ENCODE results near the gene KIAA1755. TPM values are rescaled to one million over a fixed set of nuclear protein-coding genes. Genes with fewer than 3 reads are reported as not detected.

KIAA1755 gene
- total RNA-seq, 1 experiment from 2014 or later, result 0.17 TPM

DNA sequence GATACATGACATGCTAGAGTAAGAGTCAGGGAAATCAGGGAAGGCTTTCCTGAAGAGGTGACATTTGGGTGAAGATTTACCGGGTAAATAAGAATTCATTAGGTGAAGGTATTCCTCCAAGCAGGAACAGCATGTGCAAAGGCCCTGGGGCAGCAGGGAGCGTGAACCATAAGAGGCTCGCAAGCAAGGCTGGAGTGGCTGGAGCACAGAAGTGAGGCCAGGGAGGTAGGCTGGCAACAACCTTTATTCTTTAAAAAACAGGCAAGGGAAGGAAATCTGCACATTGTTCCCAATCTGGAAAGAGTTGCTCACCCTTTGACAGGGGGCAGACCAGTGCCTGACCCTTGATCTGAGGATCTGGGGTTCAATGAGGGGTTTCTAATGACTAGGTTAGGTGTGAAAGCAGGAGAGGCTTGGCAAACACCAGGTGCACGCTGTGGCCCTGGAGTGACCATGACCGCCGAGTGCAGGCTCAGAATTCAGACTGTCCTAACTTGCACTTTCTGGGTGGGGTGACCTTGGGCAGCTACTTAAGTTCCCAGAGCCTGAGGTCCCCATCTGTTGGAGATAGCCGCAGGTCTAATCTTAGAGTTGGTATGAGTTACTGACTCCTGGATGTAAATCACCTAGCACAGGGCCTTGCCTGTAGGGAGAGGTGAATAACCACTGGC is 1.9 kb downstream of the KIAA1755 start:
- Histone ChIP-seq H3K4ac (ENCODE audit: low read depth, low read length) (no peak overlapping the region), H4K20me1 (ENCODE audit: control insufficient read depth, insufficient read depth, insufficient read length) (no peaks in the 10 kb centered on the region), H3K18ac (ENCODE audit: insufficient read length, low read depth, low read length) (no peak overlapping the region), H2BK20ac (ENCODE audit: low read depth, low read length, poor library complexity, severe bottlenecking) (no peak overlapping the region), H3K23me2 (ENCODE audit: insufficient read length, low read depth, low read length, poor library complexity, severe bottlenecking) (peaks cover 4% of the 10 kb centered on the region), H3K56ac (ENCODE audit: insufficient read length, low read depth, low read length) (no peak overlapping the region), H3K27me3 (ENCODE audit: insufficient read depth, low read length) (no peaks in the 10 kb centered on the region; the same call in 1 of the 2 replicates), H3T11ph (ENCODE audit: low read length) (no peak overlapping the region), H3K9ac (ENCODE audit: extremely low read depth, insufficient read length, low read length) (no peak overlapping the region), H2BK12ac (ENCODE audit: insufficient read length, low read depth, low read length) (no peak overlapping the region), H3K4me2 (ENCODE audit: insufficient read depth, insufficient read length, low read length) (no peak overlapping the region), H2BK5ac (ENCODE audit: insufficient read length, low read length) (no peak overlapping the region), H4K91ac (ENCODE audit: insufficient read length, low read depth, low read length) (no peak overlapping the region), H2BK120ac (ENCODE audit: low read depth, low read length, poor library complexity, severe bottlenecking) (no peak overlapping the region), H3K9me3 (ENCODE audit: control insufficient read depth, low read depth, low read length) (no peaks in the 10 kb centered on the region), H3K79me1 (ENCODE audit: insufficient read depth, low read depth, low read length, poor library complexity, severe bottlenecking) (no peaks in the 10 kb centered on the region), H3K27ac (ENCODE audit: insufficient read length, low read depth, low read length) (no peak overlapping the region), H3K23ac (ENCODE audit: insufficient read length, low read depth, low read length) (no peak overlapping the region), H4K5ac (ENCODE audit: insufficient read length, low read depth, low read length) (no peak overlapping the region), H3K14ac (ENCODE audit: insufficient read depth, low read length) (no peak overlapping the region), H2AFZ (ENCODE audit: low read length) (no peak overlapping the region), H2AK5ac (ENCODE audit: insufficient read length, low read length) (no peak overlapping the region), H2BK15ac (ENCODE audit: low read depth, low read length) (no peak overlapping the region), H4K8ac (replicated peaks; ENCODE audit: insufficient read length, low read depth, low read length) (no peak overlapping the region), H3K4me1 (ENCODE audit: insufficient read depth, low read length) (no peaks in the 10 kb centered on the region), H3K79me2 (ENCODE audit: insufficient read depth, low read length) (no peaks in the 10 kb centered on the region)
- Mint-ChIP-seq H3K9me3 (no peaks in the 10 kb centered on the region; a peak in 1 of 5 replicates), H3K27me3 (ENCODE audit: low read depth) (peaks cover 40% of the 10 kb centered on the region), H3K36me3 (ENCODE audit: insufficient read depth in 1 of 3, low read depth in 3 of 3) (no peaks in the 10 kb centered on the region), H3K27ac (no peak overlapping the region), H3K4me1 (peaks cover 4 to 14% of the 10 kb centered on the region in 2 experiments; a peak in 3 of 4 replicates), H3K4me3 (no peak overlapping the region)
- TF ChIP-seq, protein P1, sequence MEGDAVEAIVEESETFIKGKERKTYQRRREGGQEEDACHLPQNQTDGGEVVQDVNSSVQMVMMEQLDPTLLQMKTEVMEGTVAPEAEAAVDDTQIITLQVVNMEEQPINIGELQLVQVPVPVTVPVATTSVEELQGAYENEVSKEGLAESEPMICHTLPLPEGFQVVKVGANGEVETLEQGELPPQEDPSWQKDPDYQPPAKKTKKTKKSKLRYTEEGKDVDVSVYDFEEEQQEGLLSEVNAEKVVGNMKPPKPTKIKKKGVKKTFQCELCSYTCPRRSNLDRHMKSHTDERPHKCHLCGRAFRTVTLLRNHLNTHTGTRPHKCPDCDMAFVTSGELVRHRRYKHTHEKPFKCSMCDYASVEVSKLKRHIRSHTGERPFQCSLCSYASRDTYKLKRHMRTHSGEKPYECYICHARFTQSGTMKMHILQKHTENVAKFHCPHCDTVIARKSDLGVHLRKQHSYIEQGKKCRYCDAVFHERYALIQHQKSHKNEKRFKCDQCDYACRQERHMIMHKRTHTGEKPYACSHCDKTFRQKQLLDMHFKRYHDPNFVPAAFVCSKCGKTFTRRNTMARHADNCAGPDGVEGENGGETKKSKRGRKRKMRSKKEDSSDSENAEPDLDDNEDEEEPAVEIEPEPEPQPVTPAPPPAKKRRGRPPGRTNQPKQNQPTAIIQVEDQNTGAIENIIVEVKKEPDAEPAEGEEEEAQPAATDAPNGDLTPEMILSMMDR (conservative IDR thresholded peaks at IDR 0.05), result no peak
- DNase-seq, result no peak
- WGBS (ENCODE audit: extremely low coverage, insufficient read length, low lambda C conversion rate), result no CpG with 5 or more reads among the region's 7 CpGs

Measured in H9 (cell line).